SH-SY5Y (cell line): ENCODE results near the gene SPATA45.

Experiments
- GATA2 ChIP-seq: IDR thresholded peaks from 2 replicates; pipeline ENCODE4 v1.6.1; 2011; ENCODE audit warnings: mild to moderate bottlenecking, low read depth, low read length
- GATA3 ChIP-seq: IDR thresholded peaks from 2 replicates; pipeline ENCODE4 v1.6.1; 2011; ENCODE audit warnings: low read depth, mild to moderate bottlenecking, low read length, moderate library complexity

GRCh38 chr1:212822956-212823355 is 24.5 kb downstream of the SPATA45 start:
- TF ChIP-seq GATA2 (no peak), GATA3 (no peak)
